Adrenal gland (tissue), 12 donors: ENCODE measurements around the gene KBTBD7. TPM values are rescaled to one million over a fixed set of nuclear protein-coding genes. Genes with fewer than 3 reads are reported as not detected.

Source experiments
- DNase-seq, 7 donors: peaks; one replicate each; pipeline ENCODE4 v3.0.0-alpha.2; 2019 to 2020
- H3K27ac ChIP-seq, 5 donors: fragments of 200-600 bp; sonication (generic) in 4 of 5; 1 replicate in 3 of 5; 2 replicates in 2 of 5; pipeline versions ENCODE4 v1.5.1 to v1.8.0; 2016 to 2020; ENCODE audit warnings: mild to moderate bottlenecking in 1 of 5
- H3K27me3 ChIP-seq: fragments of 200-600 bp; 2 replicates; pipeline ENCODE4 v1.8.0; 2021
- H3K36me3 ChIP-seq, 2 donors: fragments of 200-600 bp; replicated peaks in 1 of 2; 1 replicate in 1 of 2; 2 replicates in 1 of 2; pipeline versions ENCODE4 v1.5.1 to v1.8.0; 2018 to 2022
- H3K4me1 ChIP-seq, 2 donors: fragments of 200-600 bp; replicated peaks in 1 of 2; 1 replicate in 1 of 2; 2 replicates in 1 of 2; pipeline versions ENCODE4 v1.5.1 to v1.8.0; 2018 to 2021
- H3K4me3 ChIP-seq, 4 donors: fragments of 200-600 bp; sonication (generic) in 3 of 4; one replicate each; pipeline ENCODE4 v1.5.1; 2016 to 2018
- H3K9me3 ChIP-seq, 3 donors: fragments of 200-600 bp; sonication (generic) in 1 of 3; replicated peaks in 1 of 3; 1 replicate in 2 of 3; 2 replicates in 1 of 3; pipeline versions ENCODE4 v1.5.1 to v1.8.0; 2016 to 2021
- POLR2A ChIP-seq, 2 donors: fragments of 450-650 bp; IDR thresholded peaks; one replicate each; pipeline ENCODE4 v1.6.1; 2017; ENCODE audit warnings: antibody characterized with exemption in 2 of 2, mild to moderate bottlenecking in 2 of 2, moderate library complexity in 1 of 2
- WGBS, 4 donors: extraction: QIAGEN DNeasy Blood & Tissue Kit in 2 of 4; methylation state at CpG; one replicate each; pipeline versions ENCODE4 v1.1.5 to v1.1.7; 2013 to 2017; 5-methylcytosine and 5-hydroxymethylcytosine counted together
- intact Hi-C, 2 donors: fragments of 100-400 bp; cut with DNase I; formaldehyde crosslinking; loops; one replicate each; pipeline versions ENCODE4 v1.14.1 to v1.15.0; 2022 to 2023
- polyA plus RNA-seq, 3 donors: library from polyadenylated mRNA; stranded (reverse); fragments of 200-250 nt in 2 of 3; fragments of 350-450 nt in 1 of 3; fragmentation: Illumina TruSeq in 1 of 3; extraction: RNeasy Lipid Tissue Mini Kit (QIAGEN cat#74804) in 1 of 3; gene quantifications; one replicate each; pipeline ENCODE4 v1.2.3, GENCODE V29; 2013 to 2014
- total RNA-seq, 9 donors: library from RNA; depleted of rRNA in 4 of 9; stranded (reverse); fragments of >200 nt in 4 of 9; fragments of 120-200 nt in 1 of 9; fragmentation: NEBNext Ultra II Directional in 1 of 9; extraction: Animal tissue kit (Norgen Biotek cat#: 25700) in 1 of 9; gene quantifications; one replicate each; pipeline versions ENCODE4 v1.1.0 to v1.2.4, GENCODE V29; 2013 to 2023
- TF ChIP-seq, protein P1 (sequence below), 6 experiments: fragments of 450-650 bp in 4 of 6; fragments of 200-600 bp in 2 of 6; sonication (generic) in 1 of 6; IDR thresholded peaks; 1 replicate in 5 of 6; 2 replicates in 1 of 6; pipeline versions ENCODE4 v1.5.1 to v1.8.0; 2016 to 2021; ENCODE audit warnings: antibody characterized with exemption in 6 of 6, mild to moderate bottlenecking in 2 of 6, moderate library complexity in 1 of 6
- donor health status: healthy with polysubstance abuse.
- donor health status: Bipolar disorder and iron deficiency.
- donor health status: DM: yes; HTN: yes; CAD: no.
- donor health status: DM: no; HTN: no; CAD: no.
- donor health status: DM: no; HTN: no; CAD: no.
- donor health status: DM: yes; HTN: yes; CAD: no.

KBTBD7 gene
- total and polyA plus RNA-seq, 12 donors = 2.3 to 13.7 (median 9.2) TPM

GRCh38 chr13:41224113-41225110 is 30.0 kb upstream of the KBTBD7 start:
- TF ChIP-seq, protein P1, sequence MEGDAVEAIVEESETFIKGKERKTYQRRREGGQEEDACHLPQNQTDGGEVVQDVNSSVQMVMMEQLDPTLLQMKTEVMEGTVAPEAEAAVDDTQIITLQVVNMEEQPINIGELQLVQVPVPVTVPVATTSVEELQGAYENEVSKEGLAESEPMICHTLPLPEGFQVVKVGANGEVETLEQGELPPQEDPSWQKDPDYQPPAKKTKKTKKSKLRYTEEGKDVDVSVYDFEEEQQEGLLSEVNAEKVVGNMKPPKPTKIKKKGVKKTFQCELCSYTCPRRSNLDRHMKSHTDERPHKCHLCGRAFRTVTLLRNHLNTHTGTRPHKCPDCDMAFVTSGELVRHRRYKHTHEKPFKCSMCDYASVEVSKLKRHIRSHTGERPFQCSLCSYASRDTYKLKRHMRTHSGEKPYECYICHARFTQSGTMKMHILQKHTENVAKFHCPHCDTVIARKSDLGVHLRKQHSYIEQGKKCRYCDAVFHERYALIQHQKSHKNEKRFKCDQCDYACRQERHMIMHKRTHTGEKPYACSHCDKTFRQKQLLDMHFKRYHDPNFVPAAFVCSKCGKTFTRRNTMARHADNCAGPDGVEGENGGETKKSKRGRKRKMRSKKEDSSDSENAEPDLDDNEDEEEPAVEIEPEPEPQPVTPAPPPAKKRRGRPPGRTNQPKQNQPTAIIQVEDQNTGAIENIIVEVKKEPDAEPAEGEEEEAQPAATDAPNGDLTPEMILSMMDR (IDR thresholded peaks at IDR 0.05) = no peak
- TF ChIP-seq POLR2A (IDR thresholded peaks at IDR 0.05) = no peak
- H3K27ac ChIP-seq = no peak overlapping the region
- 77 to 90% (median 80%) methylated on average over 7 of the region's 7 CpGs for WGBS, 4 donors
- no peaks in the 10 kb centered on the region for H3K9me3 ChIP-seq
- H3K36me3 ChIP-seq = no peaks in the 10 kb centered on the region
- DNase-seq = no peak
- H3K4me3 ChIP-seq = no peak overlapping the region
- no peaks in the 10 kb centered on the region for H3K27me3 ChIP-seq
- no peaks in the 10 kb centered on the region for H3K4me1 ChIP-seq
- intact Hi-C loops = loop anchor here in 1 of 2 donors (5.0 kb wide), 1 partner anchor 147 kb away; no protein-coding TSS in a partner anchor

DNA sequence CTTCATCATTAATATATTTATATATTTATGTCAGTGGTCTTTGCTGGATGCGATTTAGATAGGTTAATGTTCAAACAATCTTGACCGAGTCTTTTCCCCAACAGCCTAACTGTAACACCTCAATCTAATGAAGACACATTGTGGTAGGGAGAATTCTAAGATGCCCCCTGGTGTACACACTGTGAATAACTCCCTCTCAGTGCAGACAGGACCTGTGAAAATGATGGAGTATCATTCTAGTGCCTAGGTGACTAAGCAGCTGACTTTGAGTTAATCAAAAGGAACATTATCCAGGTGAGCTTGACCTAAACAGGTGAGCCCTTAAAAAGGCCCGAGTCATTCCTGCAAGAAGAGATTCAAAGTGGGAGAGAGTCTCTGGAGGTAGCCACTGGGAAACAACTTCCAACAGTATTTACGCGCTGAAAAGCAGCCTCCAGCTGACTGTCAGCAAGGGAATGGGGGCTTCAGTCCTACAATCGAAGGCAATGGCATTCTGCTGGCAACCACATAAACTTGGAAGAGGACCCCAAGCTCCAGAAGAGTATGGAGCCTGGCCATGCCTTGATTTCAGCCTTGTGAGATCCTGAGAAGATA is 28.0 kb upstream of the KBTBD7 start:
- Histone ChIP-seq H3K9me3 (no peaks in the 10 kb centered on the region), H3K27ac (no peak overlapping the region), H3K27me3 (no peaks in the 10 kb centered on the region), H3K36me3 (no peaks in the 10 kb centered on the region), H3K4me1 (no peaks in the 10 kb centered on the region), H3K4me3 (no peak overlapping the region)
- intact Hi-C loops = loop anchor here in 1 of 2 donors (5.0 kb wide), 1 partner anchor 145 kb away; no protein-coding TSS in a partner anchor
- WGBS, 4 donors = 53 to 60% (median 54%) methylated on average over 6 of the region's 6 CpGs
- DNase-seq = peak; percentile 28 to 77 (median 46)
- TF ChIP-seq, protein P1 (IDR thresholded peaks at IDR 0.05) = peak; percentile 60 to 82 (median 78)
- no peak for TF ChIP-seq POLR2A (IDR thresholded peaks at IDR 0.05)

- H3K9me3 ChIP-seq = no peaks in the 10 kb centered on the region
- intact Hi-C loops = loop anchor here in 1 of 2 donors (5.0 kb wide), 1 partner anchor 143 kb away; no protein-coding TSS in a partner anchor
- DNase-seq = no peak
- 40 to 61% (median 47%) methylated on average over 3 of the region's 3 CpGs for WGBS, 4 donors
- H3K4me1 ChIP-seq = no peaks in the 10 kb centered on the region
- TF ChIP-seq, protein P1 (IDR thresholded peaks at IDR 0.05) = no peak
- TF ChIP-seq POLR2A (IDR thresholded peaks at IDR 0.05) = no peak
- H3K27me3 ChIP-seq = no peaks in the 10 kb centered on the region
- no peak overlapping the region for H3K27ac ChIP-seq
- no peak overlapping the region for H3K4me3 ChIP-seq
- no peaks in the 10 kb centered on the region for H3K36me3 ChIP-seq
Measured at GRCh38 chr13:41220401-41220800, 26.0 kb upstream of the KBTBD7 start.

DNA sequence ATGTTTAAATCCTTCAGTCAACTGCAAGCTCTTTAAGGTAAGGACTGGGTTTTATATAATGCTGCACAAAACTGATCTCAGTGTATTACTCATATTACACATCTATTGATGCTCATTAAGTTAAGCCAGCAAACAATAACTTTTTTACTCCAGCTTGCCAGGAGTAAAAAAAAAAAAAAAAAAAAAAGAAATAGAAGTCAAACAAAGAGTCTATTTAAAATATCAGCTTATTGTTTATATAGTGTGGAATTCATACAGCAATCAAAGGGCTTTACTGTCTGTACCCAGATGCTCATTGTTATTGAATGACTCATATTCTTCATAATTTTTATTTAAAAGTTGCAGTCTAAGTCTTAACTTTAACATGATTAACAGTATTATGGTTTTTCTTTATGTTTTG is 21.8 kb upstream of the KBTBD7 start:
- Histone ChIP-seq H3K4me3 (no peak overlapping the region), H3K36me3 (no peaks in the 10 kb centered on the region), H3K9me3 (no peaks in the 10 kb centered on the region), H3K27me3 (no peaks in the 10 kb centered on the region), H3K4me1 (no peaks in the 10 kb centered on the region), H3K27ac (no peak overlapping the region)
- DNase-seq = no peak
- no peak for TF ChIP-seq POLR2A (IDR thresholded peaks at IDR 0.05)
- TF ChIP-seq, protein P1 (IDR thresholded peaks at IDR 0.05) = no peak
- intact Hi-C loops = no loop called here
